HL-60 (cell line): ENCODE results near the gene PSMD4.

Experiments
- CTCF ChIP-seq: IDR thresholded peaks from one replicate; pipeline ENCODE4 v1.5.1; 2011; ENCODE audit warnings: low read length, control low read depth, inconsistent platforms; ENCODE audit not compliant: insufficient read depth
- GABPA ChIP-seq: IDR thresholded peaks from 2 replicates; pipeline ENCODE4 v1.6.1; 2012; ENCODE audit warnings: low read depth
- POLR2AphosphoS5 ChIP-seq: IDR thresholded peaks from 2 replicates; pipeline ENCODE4 v1.6.1; 2012; ENCODE audit warnings: low read depth
- REST ChIP-seq: IDR thresholded peaks from 2 replicates; pipeline ENCODE4 v1.6.1; 2012; ENCODE audit warnings: low read depth; ENCODE audit not compliant: insufficient replicate concordance
- SPI1 ChIP-seq: IDR thresholded peaks from 2 replicates; pipeline ENCODE4 v1.6.1; 2012; ENCODE audit warnings: low read depth, mild to moderate bottlenecking, borderline replicate concordance

GRCh38 chr1:151290709-151291303, 36.3 kb downstream of the PSMD4 start:
- TF ChIP-seq POLR2AphosphoS5 (no peak; the same call in 1 of the 2 replicates), CTCF (no peak), GABPA (no peak), REST (no peak), SPI1 (no peak)
